Right atrium auricular region (tissue), 2 donors: ENCODE measurements around the gene UBASH3B. TPM values are rescaled to one million over a fixed set of nuclear protein-coding genes. Genes with fewer than 3 reads are reported as not detected.

Experiments used
- DNase-seq: peaks from one replicate; pipeline ENCODE4 v3.0.0-alpha.2; 2019; ENCODE audit warnings: low spot score
- H3K27ac ChIP-seq, 2 donors: fragments of 200-600 bp; sonication (generic); 1 replicate in 1 of 2; 2 replicates in 1 of 2; pipeline ENCODE4 v1.5.1; 2016 to 2019
- H3K27me3 ChIP-seq, 2 donors: fragments of 200-600 bp; sonication (generic); one replicate each; pipeline versions ENCODE4 v1.5.1 to v1.6.0; 2017 to 2019
- H3K36me3 ChIP-seq: fragments of 200-600 bp; sonication (generic); one replicate; pipeline ENCODE4 v1.5.1; 2016
- H3K4me1 ChIP-seq, 2 donors: fragments of 200-600 bp; sonication (generic); one replicate each; pipeline versions ENCODE4 v1.5.1 to v1.6.0; 2017 to 2019
- H3K4me3 ChIP-seq, 2 donors: fragments of 200-600 bp; sonication (generic); 1 replicate in 1 of 2; 2 replicates in 1 of 2; pipeline ENCODE4 v1.5.1; 2017 to 2019; ENCODE audit warnings: mild to moderate bottlenecking in 1 of 2, moderate library complexity in 1 of 2
- H3K9me3 ChIP-seq, 2 donors: fragments of 200-600 bp; sonication (generic); one replicate each; pipeline ENCODE4 v1.5.1; 2019
- total RNA-seq, 2 donors: library from RNA; depleted of rRNA; stranded (reverse); fragments of >200 nt; gene quantifications; one replicate each; pipeline ENCODE4 v1.1.0, GENCODE V29; 2016
- TF ChIP-seq, protein P1 (sequence below), 2 donors: fragments of 200-600 bp; sonication (generic); IDR thresholded peaks; one replicate each; pipeline ENCODE4 v1.5.1; 2019; ENCODE audit warnings: antibody characterized with exemption in 2 of 2

UBASH3B gene
- total RNA-seq, 2 donors from 2014 or later = 1.7 to 1.8 TPM

DNA sequence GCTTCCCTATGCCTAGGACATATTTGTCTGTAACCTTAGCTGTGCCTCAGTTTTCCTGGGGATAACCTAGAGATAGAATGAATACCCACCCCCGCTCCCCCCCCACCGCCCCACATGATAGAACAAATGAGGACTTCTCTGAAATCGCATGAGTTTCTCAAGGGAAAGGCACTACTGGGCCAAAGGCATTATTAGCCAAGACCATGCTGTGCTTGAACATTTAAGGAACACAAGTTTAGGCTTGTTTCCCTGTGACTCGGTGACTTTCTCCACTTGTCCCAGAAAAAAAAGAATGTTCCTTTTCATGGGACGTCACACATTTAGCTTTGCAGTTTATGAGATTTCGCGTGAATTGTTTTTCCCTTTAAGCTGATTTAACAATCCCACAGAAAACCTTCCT lies 131.4 kb downstream of the UBASH3B start:
- Histone ChIP-seq H3K4me1 (peaks cover 0 to 11% of the 10 kb centered on the region in 2 donors), H3K9me3 (no peaks in the 10 kb centered on the region), H3K36me3 (no peaks in the 10 kb centered on the region), H3K27me3 (no peaks in the 10 kb centered on the region), H3K4me3 (no peak overlapping the region), H3K27ac (no peak overlapping the region)
- TF ChIP-seq, protein P1, sequence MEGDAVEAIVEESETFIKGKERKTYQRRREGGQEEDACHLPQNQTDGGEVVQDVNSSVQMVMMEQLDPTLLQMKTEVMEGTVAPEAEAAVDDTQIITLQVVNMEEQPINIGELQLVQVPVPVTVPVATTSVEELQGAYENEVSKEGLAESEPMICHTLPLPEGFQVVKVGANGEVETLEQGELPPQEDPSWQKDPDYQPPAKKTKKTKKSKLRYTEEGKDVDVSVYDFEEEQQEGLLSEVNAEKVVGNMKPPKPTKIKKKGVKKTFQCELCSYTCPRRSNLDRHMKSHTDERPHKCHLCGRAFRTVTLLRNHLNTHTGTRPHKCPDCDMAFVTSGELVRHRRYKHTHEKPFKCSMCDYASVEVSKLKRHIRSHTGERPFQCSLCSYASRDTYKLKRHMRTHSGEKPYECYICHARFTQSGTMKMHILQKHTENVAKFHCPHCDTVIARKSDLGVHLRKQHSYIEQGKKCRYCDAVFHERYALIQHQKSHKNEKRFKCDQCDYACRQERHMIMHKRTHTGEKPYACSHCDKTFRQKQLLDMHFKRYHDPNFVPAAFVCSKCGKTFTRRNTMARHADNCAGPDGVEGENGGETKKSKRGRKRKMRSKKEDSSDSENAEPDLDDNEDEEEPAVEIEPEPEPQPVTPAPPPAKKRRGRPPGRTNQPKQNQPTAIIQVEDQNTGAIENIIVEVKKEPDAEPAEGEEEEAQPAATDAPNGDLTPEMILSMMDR (IDR thresholded peaks at IDR 0.05) = no peak
- no peak for DNase-seq

DNA sequence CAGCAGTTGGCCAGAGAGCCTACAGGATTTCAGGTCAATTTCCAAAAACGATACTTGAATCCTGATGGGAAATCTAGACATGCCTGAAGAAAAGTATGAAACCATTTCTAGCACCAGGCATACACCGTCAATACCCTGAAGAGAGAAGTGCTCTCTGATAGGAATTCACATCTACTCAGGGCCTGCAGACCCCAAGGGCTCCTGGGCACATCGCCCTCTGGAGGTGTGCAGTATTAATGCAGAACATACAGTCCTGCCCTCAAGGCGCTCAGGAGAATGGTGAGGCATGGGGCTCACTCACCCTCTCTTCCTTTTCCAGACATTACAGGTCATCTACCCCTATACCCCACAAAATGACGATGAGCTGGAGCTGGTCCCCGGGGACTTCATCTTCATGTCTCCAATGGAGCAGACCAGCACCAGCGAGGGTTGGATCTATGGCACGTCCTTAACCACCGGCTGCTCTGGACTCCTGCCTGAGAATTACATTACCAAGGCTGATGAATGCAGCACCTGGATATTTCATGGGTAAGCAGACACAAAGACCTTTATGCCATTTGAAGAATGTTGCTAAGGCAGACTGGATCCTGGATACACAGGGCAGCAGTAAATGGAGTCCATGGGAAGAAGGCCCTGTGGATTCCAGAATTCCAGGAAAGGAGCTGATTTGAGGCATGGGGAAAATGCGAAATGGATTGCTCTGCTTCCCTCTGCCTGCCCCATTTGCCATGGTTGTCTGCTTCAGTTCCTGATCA lies 133.4 kb downstream of the UBASH3B start:
- no peak for DNase-seq
- TF ChIP-seq, protein P1 (IDR thresholded peaks at IDR 0.05) = no peak
- Histone ChIP-seq H3K36me3 (no peaks in the 10 kb centered on the region), H3K9me3 (no peaks in the 10 kb centered on the region), H3K4me1 (peaks cover 0 to 11% of the 10 kb centered on the region in 2 donors), H3K27ac (no peak overlapping the region), H3K27me3 (no peaks in the 10 kb centered on the region), H3K4me3 (no peak overlapping the region)

- TF ChIP-seq, protein P1 (IDR thresholded peaks at IDR 0.05) = no peak
- peaks cover 0 to 3% of the 10 kb centered on the region in 2 donors for H3K4me1 ChIP-seq
- no peak overlapping the region for H3K4me3 ChIP-seq
- no peaks in the 10 kb centered on the region for H3K36me3 ChIP-seq
- no peaks in the 10 kb centered on the region for H3K9me3 ChIP-seq
- H3K27me3 ChIP-seq = no peaks in the 10 kb centered on the region
- H3K27ac ChIP-seq = no peak overlapping the region
- no peak for DNase-seq
Observed at GRCh38 chr11:122789907-122790306, 134.4 kb downstream of the UBASH3B start.

DNA sequence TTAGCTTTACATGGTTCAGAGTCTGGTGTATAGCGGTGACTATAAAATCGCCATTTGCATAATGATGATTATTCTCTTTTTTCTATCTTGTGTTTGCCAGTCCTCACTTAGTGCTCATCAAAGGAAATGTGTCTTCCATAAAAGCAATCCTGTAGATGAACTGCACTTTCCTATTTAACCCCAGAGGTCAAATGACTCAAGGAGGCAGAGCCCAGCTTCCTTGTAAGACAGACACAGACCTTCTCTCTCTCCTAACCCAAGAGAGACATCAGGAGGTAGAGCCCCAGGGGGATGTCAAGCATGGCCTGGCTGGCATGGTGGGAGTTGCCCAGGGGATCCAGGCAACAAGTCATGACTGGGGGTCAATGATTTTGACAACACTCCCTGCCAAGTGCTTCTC lies 135.9 kb downstream of the UBASH3B start:
- DNase-seq = no peak
- no peaks in the 10 kb centered on the region for H3K9me3 ChIP-seq
- no peak overlapping the region for H3K4me3 ChIP-seq
- no peaks in the 10 kb centered on the region for H3K27me3 ChIP-seq
- TF ChIP-seq, protein P1 (IDR thresholded peaks at IDR 0.05) = no peak
- no peaks in the 10 kb centered on the region for H3K36me3 ChIP-seq
- no peak overlapping the region for H3K27ac ChIP-seq
- no peaks in the 10 kb centered on the region for H3K4me1 ChIP-seq

- Histone ChIP-seq H3K36me3 (no peaks in the 10 kb centered on the region), H3K27ac (no peak overlapping the region), H3K4me3 (no peak overlapping the region), H3K27me3 (no peaks in the 10 kb centered on the region), H3K4me1 (no peaks in the 10 kb centered on the region), H3K9me3 (no peaks in the 10 kb centered on the region)
- TF ChIP-seq, protein P1 (IDR thresholded peaks at IDR 0.05) = no peak
- DNase-seq = no peak
Observed at GRCh38 chr11:122791836-122792235, 136.3 kb downstream of the UBASH3B start.

- Histone ChIP-seq H3K36me3 (no peaks in the 10 kb centered on the region), H3K4me3 (no peak overlapping the region), H3K4me1 (no peaks in the 10 kb centered on the region), H3K27me3 (no peaks in the 10 kb centered on the region), H3K9me3 (no peaks in the 10 kb centered on the region), H3K27ac (no peak overlapping the region)
- TF ChIP-seq, protein P1 (IDR thresholded peaks at IDR 0.05) = no peak
- no peak for DNase-seq
Observed at GRCh38 chr11:122793515-122793914, 138.0 kb downstream of the UBASH3B start.
